Measurements from ENCODE around the gene BDH1. TPM values are rescaled to one million over a fixed set of nuclear protein-coding genes. Genes with fewer than 3 reads are reported as not detected.

The BDH1 gene
- total RNA-seq, 5 donors from 2014 or later (not counting 1 experiment from before 2014, with no cell fraction given), result 31.1 to 74.7 (median 68.9) TPM

DNA sequence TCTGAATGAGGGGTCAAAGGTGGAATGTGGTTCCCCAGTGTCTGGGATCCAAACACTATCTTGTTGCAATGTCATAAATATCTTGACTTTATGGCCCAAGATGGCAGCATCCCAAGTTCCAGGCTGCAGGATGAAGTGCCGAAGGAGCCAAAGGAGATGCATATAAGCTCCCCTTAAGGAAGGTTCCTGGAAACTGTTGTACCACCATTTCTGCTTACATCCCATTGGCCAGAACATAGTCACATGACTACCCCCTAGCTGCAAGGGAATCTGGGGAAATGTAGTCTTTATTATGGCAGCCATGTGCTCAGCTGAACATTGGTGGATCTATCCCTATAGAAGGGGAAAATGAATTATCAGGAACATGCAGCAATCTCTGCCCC lies 54.3 kb downstream of the BDH1 start:
- Histone ChIP-seq H3K27ac (ENCODE audit: low read length) (no peak overlapping the region), H3K9me3 (no peaks in the 10 kb centered on the region), H3K4me1 (ENCODE audit: control insufficient read depth in 1 of 2, extremely low read depth in 1 of 2, insufficient read depth in 2 of 2, low read length in 2 of 2) (no peaks in the 10 kb centered on the region), H3K4me3 (ENCODE audit: control insufficient read depth in 1 of 2, extremely low read depth in 1 of 2, low read length in 1 of 2) (no peak overlapping the region), H3K27me3 (replicated peaks in 1 of 2; ENCODE audit: control insufficient read depth in 2 of 2, extremely low read depth in 1 of 2, insufficient read depth in 2 of 2, low read length in 1 of 2) (peaks cover 0 to 5% of the 10 kb centered on the region in 2 experiments), H3K36me3 (ENCODE audit: control insufficient read depth in 2 of 2, extremely low read depth in 1 of 2, insufficient read depth in 1 of 2, low read length in 1 of 2) (no peaks in the 10 kb centered on the region)
- Mint-ChIP-seq H3K27ac (no peak overlapping the region), H3K9me3 (no peaks in the 10 kb centered on the region), H3K27me3 (peaks cover 0 to 3% of the 10 kb centered on the region in 2 donors), H3K4me1 (no peaks in the 10 kb centered on the region), H3K36me3 (no peaks in the 10 kb centered on the region), H3K4me3 (no peak overlapping the region)
- POLR2A ChIA-PET, result no interaction called here
- ATAC-seq (replicated peaks in 1 of 4) (no peak), DNase-seq (no peak)
- WGBS (ENCODE audit: insufficient coverage), result 100% methylated on average over 1 of the region's 1 CpG
- CTCF ChIA-PET, result interaction anchor here in 1 of 2 donors (0.6 to 1.2 kb wide), 2 partner anchors 7 to 245 kb away, joined by 3 to 4 read pairs; no protein-coding TSS in a partner anchor

DNA sequence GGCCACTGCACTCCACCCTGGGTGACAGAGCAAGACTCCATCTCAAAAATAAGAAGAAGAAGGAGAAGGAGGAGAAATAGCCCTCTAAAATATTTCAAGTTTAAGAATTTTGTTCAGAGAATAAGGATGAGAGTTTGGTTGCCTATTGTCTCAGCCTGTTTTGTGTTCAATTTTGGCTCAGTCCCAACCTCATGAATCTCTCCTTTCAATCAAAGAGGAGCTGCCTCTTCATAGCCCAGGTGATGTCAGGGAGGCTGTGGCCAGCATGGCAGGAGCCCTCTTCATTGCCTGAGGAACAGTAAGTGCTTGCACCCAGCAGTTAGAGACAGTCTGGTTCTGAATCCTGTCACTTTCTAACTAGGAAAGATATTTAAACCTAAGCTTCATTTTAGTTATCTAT lies 55.0 kb downstream of the BDH1 start:
- Histone ChIP-seq H3K4me3 (ENCODE audit: control insufficient read depth in 1 of 2, extremely low read depth in 1 of 2, low read length in 1 of 2) (no peak overlapping the region), H3K27me3 (replicated peaks in 1 of 2; ENCODE audit: control insufficient read depth in 2 of 2, extremely low read depth in 1 of 2, insufficient read depth in 2 of 2, low read length in 1 of 2) (peaks cover 0 to 5% of the 10 kb centered on the region in 2 experiments), H3K9me3 (no peaks in the 10 kb centered on the region), H3K36me3 (ENCODE audit: control insufficient read depth in 2 of 2, extremely low read depth in 1 of 2, insufficient read depth in 1 of 2, low read length in 1 of 2) (no peaks in the 10 kb centered on the region), H3K4me1 (ENCODE audit: control insufficient read depth in 1 of 2, extremely low read depth in 1 of 2, insufficient read depth in 2 of 2, low read length in 2 of 2) (no peaks in the 10 kb centered on the region), H3K27ac (ENCODE audit: low read length) (no peak overlapping the region)
- H3K4me3 Mint-ChIP-seq, result no peak overlapping the region
- H3K36me3 Mint-ChIP-seq, result no peaks in the 10 kb centered on the region
- ATAC-seq (replicated peaks in 1 of 4), result no peak
- peaks cover 0 to 3% of the 10 kb centered on the region in 2 donors for H3K27me3 Mint-ChIP-seq
- H3K4me1 Mint-ChIP-seq, result no peaks in the 10 kb centered on the region
- H3K27ac Mint-ChIP-seq, result no peak overlapping the region
- ChIA-PET POLR2A (no interaction called here), CTCF (interaction anchor here (0.6 to 1.2 kb wide), 2 partner anchors 244 to 296 kb away, joined by 3 to 4 read pairs; no protein-coding TSS in a partner anchor)
- H3K9me3 Mint-ChIP-seq, result no peaks in the 10 kb centered on the region
- DNase-seq, result no peak

DNA sequence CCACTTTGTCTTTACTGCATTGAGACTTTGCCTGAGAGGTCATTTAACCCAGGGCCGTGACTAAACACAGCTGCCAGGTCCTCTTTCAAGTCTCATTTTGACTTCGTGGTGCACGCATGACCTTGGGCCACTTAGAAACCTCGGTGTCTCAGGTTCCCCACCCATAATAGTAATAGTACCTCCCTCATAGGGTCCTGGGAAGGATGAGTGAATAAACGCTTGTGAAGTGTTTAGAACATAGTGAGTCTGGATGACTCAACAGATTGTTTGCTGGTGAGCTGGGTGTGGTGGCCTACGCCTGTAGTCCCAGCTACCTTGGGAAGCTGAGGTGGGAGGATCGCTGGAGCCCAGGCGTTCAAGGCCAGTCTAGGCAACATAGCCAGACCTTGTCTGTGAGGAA lies 56.3 kb downstream of the BDH1 start:
- H3K4me1 ChIP-seq (ENCODE audit: control insufficient read depth in 1 of 2, extremely low read depth in 1 of 2, insufficient read depth in 2 of 2, low read length in 2 of 2), result no peaks in the 10 kb centered on the region
- 86% methylated on average over 3 of the region's 8 CpGs for WGBS (ENCODE audit: insufficient coverage)

DNA sequence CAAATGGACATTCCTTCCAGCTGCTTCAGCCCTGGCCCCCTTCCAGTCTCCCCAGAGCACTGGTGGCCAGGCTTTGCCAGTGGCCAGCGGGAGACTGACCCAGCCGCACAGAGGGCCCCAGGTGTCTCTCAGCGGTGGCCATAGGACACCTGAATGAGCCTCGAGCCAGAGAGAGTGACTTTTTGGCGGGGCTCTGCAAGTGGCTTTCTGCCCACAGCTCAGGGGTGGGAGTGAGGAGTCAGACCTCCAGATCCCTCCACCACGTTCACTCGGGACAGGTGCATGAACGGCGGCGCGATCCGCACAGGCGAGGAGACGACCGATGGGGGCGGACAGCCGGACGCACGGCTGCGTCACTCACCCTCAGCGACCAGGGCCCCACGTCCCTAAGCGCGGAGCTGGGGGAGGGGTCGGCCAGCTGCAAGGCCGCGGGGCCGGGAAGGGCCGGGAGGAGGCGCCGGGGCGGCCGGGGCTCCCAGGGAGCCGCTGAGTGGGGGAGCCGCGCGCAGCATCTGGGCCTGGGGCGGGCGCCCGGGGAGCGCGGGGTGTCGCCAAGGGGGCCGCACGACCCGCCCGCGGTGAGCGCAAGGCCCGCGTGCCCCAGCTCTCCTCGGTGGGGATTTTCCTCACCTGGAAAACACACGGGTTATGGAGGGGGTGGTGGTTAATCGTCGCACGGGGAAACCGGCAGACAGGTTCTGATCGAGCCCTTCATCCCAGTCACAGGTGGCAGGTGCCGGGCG lies 57.1 kb downstream of the BDH1 start:
- Mint-ChIP-seq H3K9me3 (no peaks in the 10 kb centered on the region), H3K27ac (no peak overlapping the region), H3K36me3 (no peaks in the 10 kb centered on the region), H3K27me3 (peaks cover 3% of the 10 kb centered on the region in 2 donors), H3K4me1 (no peaks in the 10 kb centered on the region), H3K4me3 (no peak overlapping the region)
- ATAC-seq (replicated peaks in 1 of 4) (no peak), DNase-seq (no peak)
- no peaks in the 10 kb centered on the region for H3K4me1 ChIP-seq (ENCODE audit: control insufficient read depth in 1 of 2, extremely low read depth in 1 of 2, insufficient read depth in 2 of 2, low read length in 2 of 2)
- H3K9me3 ChIP-seq, result no peaks in the 10 kb centered on the region
- no peak overlapping the region for H3K4me3 ChIP-seq (ENCODE audit: control insufficient read depth in 1 of 2, extremely low read depth in 1 of 2, low read length in 1 of 2)
- POLR2A ChIA-PET, result no interaction called here
- 98% methylated on average over 26 of the region's 60 CpGs for WGBS (ENCODE audit: insufficient coverage)
- peaks cover 0 to 5% of the 10 kb centered on the region in 2 experiments for H3K27me3 ChIP-seq (replicated peaks in 1 of 2; ENCODE audit: control insufficient read depth in 2 of 2, extremely low read depth in 1 of 2, insufficient read depth in 2 of 2, low read length in 1 of 2)
- no peaks in the 10 kb centered on the region for H3K36me3 ChIP-seq (ENCODE audit: control insufficient read depth in 2 of 2, extremely low read depth in 1 of 2, insufficient read depth in 1 of 2, low read length in 1 of 2)
- CTCF ChIA-PET, result no interaction called here
- H3K27ac ChIP-seq (ENCODE audit: low read length), result no peak overlapping the region

More for the DNA sequence above, 56.3 kb downstream of the BDH1 start:
- H3K27ac Mint-ChIP-seq, result no peak overlapping the region
- peaks cover 0 to 3% of the 10 kb centered on the region in 2 donors for H3K27me3 Mint-ChIP-seq
- ATAC-seq (replicated peaks in 1 of 4), result no peak
- no peak overlapping the region for H3K4me3 ChIP-seq (ENCODE audit: control insufficient read depth in 1 of 2, extremely low read depth in 1 of 2, low read length in 1 of 2)
- CTCF ChIA-PET, result no interaction called here
- POLR2A ChIA-PET, result no interaction called here
- no peaks in the 10 kb centered on the region for H3K9me3 ChIP-seq
- peaks cover 0 to 5% of the 10 kb centered on the region in 2 experiments for H3K27me3 ChIP-seq (replicated peaks in 1 of 2; ENCODE audit: control insufficient read depth in 2 of 2, extremely low read depth in 1 of 2, insufficient read depth in 2 of 2, low read length in 1 of 2)
- DNase-seq, result no peak
- H3K36me3 ChIP-seq (ENCODE audit: control insufficient read depth in 2 of 2, extremely low read depth in 1 of 2, insufficient read depth in 1 of 2, low read length in 1 of 2), result no peaks in the 10 kb centered on the region
- no peaks in the 10 kb centered on the region for H3K9me3 Mint-ChIP-seq
- no peaks in the 10 kb centered on the region for H3K36me3 Mint-ChIP-seq
- no peaks in the 10 kb centered on the region for H3K4me1 Mint-ChIP-seq
- no peak overlapping the region for H3K27ac ChIP-seq (ENCODE audit: low read length)
- H3K4me3 Mint-ChIP-seq, result no peak overlapping the region

DNA sequence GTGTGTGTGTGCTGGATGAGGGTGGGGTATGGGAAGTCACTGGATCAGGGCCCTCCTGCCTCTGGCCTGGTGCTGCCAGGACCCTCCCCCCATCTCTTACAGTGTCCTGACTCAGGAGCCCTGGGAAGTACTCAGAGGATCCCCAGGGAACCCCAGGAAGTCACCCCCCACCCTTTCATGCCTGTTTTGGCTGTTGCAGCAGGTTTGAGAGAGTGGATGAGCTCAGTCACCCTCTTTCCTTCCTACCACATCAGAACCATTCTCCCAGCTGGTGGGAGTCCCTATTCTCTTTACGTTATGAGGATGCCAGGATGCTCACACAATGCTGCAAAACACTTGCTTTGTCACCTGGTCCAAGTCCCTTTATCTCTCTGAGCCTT lies 59.0 kb downstream of the BDH1 start:
- Mint-ChIP-seq H3K27me3 (peaks cover 0 to 3% of the 10 kb centered on the region in 2 donors), H3K27ac (no peak overlapping the region), H3K36me3 (no peaks in the 10 kb centered on the region), H3K4me3 (no peak overlapping the region), H3K9me3 (no peaks in the 10 kb centered on the region), H3K4me1 (no peaks in the 10 kb centered on the region)
- ChIA-PET CTCF (no interaction called here), POLR2A (no interaction called here)
- Histone ChIP-seq H3K27ac (ENCODE audit: low read length) (no peak overlapping the region), H3K4me1 (ENCODE audit: control insufficient read depth in 1 of 2, extremely low read depth in 1 of 2, insufficient read depth in 2 of 2, low read length in 2 of 2) (no peaks in the 10 kb centered on the region), H3K36me3 (ENCODE audit: control insufficient read depth in 2 of 2, extremely low read depth in 1 of 2, insufficient read depth in 1 of 2, low read length in 1 of 2) (no peaks in the 10 kb centered on the region), H3K9me3 (no peaks in the 10 kb centered on the region), H3K4me3 (ENCODE audit: control insufficient read depth in 1 of 2, extremely low read depth in 1 of 2, low read length in 1 of 2) (no peak overlapping the region), H3K27me3 (replicated peaks in 1 of 2; ENCODE audit: control insufficient read depth in 2 of 2, extremely low read depth in 1 of 2, insufficient read depth in 2 of 2, low read length in 1 of 2) (peaks cover 0 to 7% of the 10 kb centered on the region in 2 experiments)
- no peak for ATAC-seq (replicated peaks in 1 of 4)
- WGBS (ENCODE audit: insufficient coverage), result 43% methylated on average over 1 of the region's 1 CpG
- no peak for DNase-seq

DNA sequence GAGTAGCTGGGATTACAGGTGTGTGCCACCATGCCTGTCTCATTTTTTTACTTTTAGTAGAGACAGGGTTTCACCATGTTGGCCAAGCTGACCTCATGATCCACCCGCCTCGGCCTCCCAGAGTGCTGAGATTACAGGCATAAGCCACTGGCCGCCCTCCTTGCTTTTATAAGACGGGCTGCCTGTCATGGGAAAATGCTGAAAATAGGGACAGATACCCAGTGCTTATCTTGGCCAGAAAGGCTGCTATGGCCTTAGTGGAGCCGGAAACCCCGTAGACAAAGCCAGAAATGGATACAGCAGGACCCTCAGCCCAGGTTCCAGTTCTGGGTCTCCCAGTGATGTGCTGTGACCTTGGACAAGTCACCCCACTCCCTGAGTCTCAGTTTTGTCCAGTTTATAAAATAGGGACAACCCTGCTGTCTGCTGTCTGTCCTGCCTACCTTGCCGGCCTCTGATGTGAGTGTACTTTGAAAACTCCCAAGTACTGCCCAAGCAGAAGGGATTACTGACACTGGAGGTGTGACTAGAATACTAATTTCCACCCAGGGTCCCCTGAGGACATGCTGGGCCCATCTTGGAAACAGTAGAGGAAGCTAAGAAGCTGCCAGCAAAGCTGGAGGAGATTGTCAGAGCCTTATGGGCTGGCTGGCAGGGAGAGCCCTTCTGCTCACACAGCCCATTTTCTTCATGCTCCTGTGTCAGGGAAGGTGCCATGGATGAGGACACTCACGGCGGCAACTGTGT lies 59.6 kb downstream of the BDH1 start:
- no peak for DNase-seq
- Mint-ChIP-seq H3K27me3 (peaks cover 0 to 3% of the 10 kb centered on the region in 2 donors), H3K9me3 (no peaks in the 10 kb centered on the region), H3K4me1 (no peaks in the 10 kb centered on the region), H3K36me3 (no peaks in the 10 kb centered on the region), H3K4me3 (no peak overlapping the region), H3K27ac (no peak overlapping the region)
- Histone ChIP-seq H3K36me3 (ENCODE audit: control insufficient read depth in 2 of 2, extremely low read depth in 1 of 2, insufficient read depth in 1 of 2, low read length in 1 of 2) (no peaks in the 10 kb centered on the region), H3K27ac (ENCODE audit: low read length) (no peak overlapping the region), H3K27me3 (replicated peaks in 1 of 2; ENCODE audit: control insufficient read depth in 2 of 2, extremely low read depth in 1 of 2, insufficient read depth in 2 of 2, low read length in 1 of 2) (peaks cover 0 to 7% of the 10 kb centered on the region in 2 experiments), H3K4me3 (ENCODE audit: control insufficient read depth in 1 of 2, extremely low read depth in 1 of 2, low read length in 1 of 2) (no peak overlapping the region), H3K4me1 (ENCODE audit: control insufficient read depth in 1 of 2, extremely low read depth in 1 of 2, insufficient read depth in 2 of 2, low read length in 2 of 2) (no peaks in the 10 kb centered on the region), H3K9me3 (no peaks in the 10 kb centered on the region)
- 87% methylated on average over 6 of the region's 9 CpGs for WGBS (ENCODE audit: insufficient coverage)
- POLR2A ChIA-PET, result interaction anchor here in 1 of 2 donors (0.7 kb wide), 1 partner anchor 226 kb away, joined by 4 read pairs; no protein-coding TSS in a partner anchor
- ATAC-seq (replicated peaks in 1 of 4), result no peak
- CTCF ChIA-PET, result no interaction called here
